HG02678 (cell line): Measurements from ENCODE around the gene PLCL1.

Experiments
- ATAC-seq: cut with Tn5 transposase; IDR thresholded peaks from one replicate; pipeline ENCODE4 v1.9.1; 2021; ENCODE audit warnings: mild to moderate bottlenecking, moderate library complexity; ENCODE audit not compliant: unreplicated experiment

The PLCL1 gene

GRCh38 chr2:197924483-197924882 is 120.1 kb downstream of the PLCL1 start:
- ATAC-seq, result no peak

- no peak for ATAC-seq
Observed at GRCh38 chr2:197925204-197925603, 120.8 kb downstream of the PLCL1 start.

- ATAC-seq, result no peak
Observed at GRCh38 chr2:197925976-197926375, 121.6 kb downstream of the PLCL1 start.

- ATAC-seq, result no peak
Observed at GRCh38 chr2:197926673-197927072, 122.3 kb downstream of the PLCL1 start.

GRCh38 chr2:197927994-197928393 is 123.6 kb downstream of the PLCL1 start:
- no peak for ATAC-seq

- no peak for ATAC-seq
Observed at GRCh38 chr2:197929008-197929885, 124.9 kb downstream of the PLCL1 start.

GRCh38 chr2:197929886-197930227 is 125.5 kb downstream of the PLCL1 start:
- no peak for ATAC-seq

GRCh38 chr2:197930570-197931278 is 126.3 kb downstream of the PLCL1 start:
- no peak for ATAC-seq

GRCh38 chr2:197931661-197932312 is 127.4 kb downstream of the PLCL1 start:
- no peak for ATAC-seq

- no peak for ATAC-seq
Observed at GRCh38 chr2:197932374-197932773, 128.0 kb downstream of the PLCL1 start.

GRCh38 chr2:197934261-197934933 is 130.0 kb downstream of the PLCL1 start:
- no peak for ATAC-seq

GRCh38 chr2:197934934-197935289 is 130.5 kb downstream of the PLCL1 start:
- ATAC-seq, result no peak

- no peak for ATAC-seq
Observed at GRCh38 chr2:197937814-197938213, 133.4 kb downstream of the PLCL1 start.

GRCh38 chr2:197938555-197938954 is 134.2 kb downstream of the PLCL1 start:
- no peak for ATAC-seq

- ATAC-seq, result no peak
Observed at GRCh38 chr2:197939787-197940186, 135.4 kb downstream of the PLCL1 start.

GRCh38 chr2:197940382-197940781 is 136.0 kb downstream of the PLCL1 start:
- no peak for ATAC-seq

GRCh38 chr2:197941715-197942114 is 137.3 kb downstream of the PLCL1 start:
- ATAC-seq, result no peak

- ATAC-seq, result no peak
Observed at GRCh38 chr2:197943731-197944130, 139.3 kb downstream of the PLCL1 start.

GRCh38 chr2:197944416-197945096 is 140.2 kb downstream of the PLCL1 start:
- no peak for ATAC-seq

GRCh38 chr2:197946562-197946961 is 142.2 kb downstream of the PLCL1 start:
- no peak for ATAC-seq
